HG02981 (cell line): Measurements from ENCODE around the gene TUT7.
"Not testable (repeated sequence)": the region's sequence is repeated elsewhere in the genome, so short reads cannot be mapped to it uniquely, and the experiment has no call there.

Source experiments
- ATAC-seq: cut with Tn5 transposase; IDR thresholded peaks from one replicate; pipeline ENCODE4 v1.9.1; 2021; ENCODE audit warnings: mild to moderate bottlenecking, moderate library complexity; ENCODE audit not compliant: unreplicated experiment

TUT7 gene

DNA sequence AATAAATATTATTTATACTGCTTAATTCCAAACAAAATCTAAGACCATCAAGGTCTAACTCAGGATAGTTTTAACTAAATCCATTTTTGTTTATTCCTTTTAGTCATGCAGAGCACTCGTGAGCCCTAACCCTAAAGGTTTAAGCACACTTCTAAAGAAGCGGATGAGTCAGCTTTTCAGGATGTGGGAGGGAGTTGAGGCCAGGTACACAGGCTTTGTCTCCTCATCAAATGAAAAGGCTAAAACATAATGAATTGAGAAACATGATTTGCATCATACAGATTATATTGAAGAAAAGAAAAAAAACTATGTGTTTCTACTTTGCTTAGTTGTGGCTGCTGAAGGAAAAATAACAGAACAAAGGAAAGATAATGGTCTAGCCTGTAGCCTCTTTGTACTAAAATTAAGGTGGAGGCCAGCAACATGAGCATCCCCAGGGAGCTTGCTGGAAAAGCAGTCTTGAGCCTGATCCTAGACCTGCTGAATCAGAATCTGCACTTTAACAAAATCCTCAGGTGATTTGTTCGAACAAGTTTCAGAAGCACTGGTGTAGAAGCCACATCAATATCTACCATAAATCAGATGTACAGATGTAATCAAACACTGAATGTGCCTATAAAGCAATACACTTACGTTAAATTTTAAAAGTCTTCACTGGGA, 50.8 kb downstream of the TUT7 start:
- ATAC-seq = no peak

DNA sequence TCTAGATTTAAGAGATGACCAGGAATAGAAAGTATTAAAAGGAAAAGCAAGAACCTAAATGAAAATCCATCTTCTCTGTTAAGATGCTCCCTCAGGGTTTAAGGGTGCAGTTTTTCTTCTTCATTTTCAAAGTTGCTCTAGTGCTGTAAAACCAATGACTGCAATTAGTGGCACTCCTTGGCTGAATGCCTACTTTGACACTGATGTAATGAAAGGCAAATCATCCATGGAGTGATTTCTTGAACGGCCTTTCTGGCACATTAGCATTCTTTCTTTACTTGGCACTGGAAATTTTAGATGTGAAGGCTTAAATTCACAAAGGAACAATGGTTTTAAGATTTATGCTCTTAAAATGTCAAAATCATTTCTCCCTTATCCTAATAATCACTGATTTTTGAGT, 52.5 kb downstream of the TUT7 start:
- no peak for ATAC-seq

GRCh38 chr9:86300701-86301100, 53.5 kb downstream of the TUT7 start:
- ATAC-seq = no peak

- no peak for ATAC-seq
Measured at GRCh38 chr9:86298873-86299272, 55.3 kb downstream of the TUT7 start.

- ATAC-seq = not testable (repeated sequence)
Measured at GRCh38 chr9:86290341-86290740, 63.9 kb downstream of the TUT7 start.

GRCh38 chr9:86288499-86289198, 65.6 kb downstream of the TUT7 start:
- ATAC-seq = no peak

DNA sequence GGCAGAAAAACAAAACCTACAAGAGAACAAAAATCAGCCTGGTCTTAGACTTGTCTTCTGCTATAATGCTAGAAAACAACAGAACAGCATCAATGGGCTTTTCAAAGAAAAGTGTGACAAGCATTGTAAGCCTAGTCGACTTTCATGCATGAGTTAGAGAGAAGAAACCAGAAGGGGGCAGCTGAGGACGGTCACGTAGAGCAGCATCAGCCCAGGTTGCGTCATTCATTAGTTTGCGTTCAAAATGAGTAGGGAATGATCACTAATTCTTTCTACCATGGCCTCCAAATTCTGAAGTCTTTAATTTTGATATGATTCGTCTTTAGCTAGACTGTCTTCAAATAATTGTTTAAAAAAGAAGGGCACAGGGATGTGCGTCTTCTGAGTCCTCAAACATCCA, 67.2 kb downstream of the TUT7 start:
- no peak for ATAC-seq

GRCh38 chr9:86286278-86286677, 67.9 kb downstream of the TUT7 start:
- ATAC-seq = no peak

DNA sequence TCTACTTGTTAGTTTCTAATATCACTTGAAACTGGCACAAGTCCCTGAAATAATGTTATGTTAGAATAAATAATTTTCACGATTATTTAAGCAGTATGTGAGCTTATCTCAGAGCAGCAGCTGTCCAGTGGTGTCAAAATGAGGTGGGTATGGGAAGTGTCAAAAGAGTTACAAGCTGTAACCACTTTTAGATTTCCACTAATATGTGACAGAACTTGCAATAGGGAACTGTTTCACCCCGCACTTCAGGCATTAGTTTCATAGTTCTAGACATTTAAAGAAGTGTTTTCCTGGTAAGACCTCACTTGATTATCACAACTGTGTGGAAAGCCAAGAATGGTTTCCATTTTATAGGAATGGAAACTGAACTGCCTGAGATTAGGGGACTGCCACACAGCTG, 68.9 kb downstream of the TUT7 start:
- ATAC-seq = no peak

GRCh38 chr9:86282979-86283535, 71.2 kb downstream of the TUT7 start:
- peak; percentile 9 for ATAC-seq

GRCh38 chr9:86282077-86282978, 71.9 kb downstream of the TUT7 start, which contains the start of gene ISCA1:
Gene ISCA1 (minus strand): TSS chr9:86282538. CDS start chr9:86282458, 80 bp downstream.
- peak; percentile 81 for ATAC-seq

DNA sequence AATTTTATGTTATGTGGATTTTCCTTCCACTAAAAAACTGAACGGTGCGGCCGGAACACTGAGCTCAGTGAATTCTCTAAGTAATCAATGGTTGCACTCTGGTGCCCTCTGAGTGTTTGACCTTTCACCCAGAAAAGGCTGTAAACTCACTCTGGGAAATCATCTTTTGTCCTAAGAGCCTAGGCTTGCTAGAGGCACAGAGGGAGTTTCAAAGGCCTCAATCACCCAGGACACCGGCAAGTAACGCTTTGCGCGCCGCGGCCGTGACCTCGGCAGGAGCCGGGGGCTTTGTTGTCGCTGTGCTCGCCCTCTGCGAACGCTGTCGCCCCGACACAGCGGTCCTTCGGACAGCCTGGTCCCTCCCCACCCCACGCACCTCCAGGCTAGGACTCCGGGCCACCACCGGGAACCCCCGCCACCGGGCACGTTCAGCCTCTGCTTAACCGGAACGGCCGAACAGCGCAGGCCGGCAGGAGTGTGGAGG, 72.6 kb downstream of the TUT7 start:
- peak; percentile 28 for ATAC-seq

- no peak for ATAC-seq
Measured at GRCh38 chr9:86280580-86280979, 73.6 kb downstream of the TUT7 start.

- ATAC-seq = no peak
Measured at GRCh38 chr9:86279839-86280238, 74.4 kb downstream of the TUT7 start.

DNA sequence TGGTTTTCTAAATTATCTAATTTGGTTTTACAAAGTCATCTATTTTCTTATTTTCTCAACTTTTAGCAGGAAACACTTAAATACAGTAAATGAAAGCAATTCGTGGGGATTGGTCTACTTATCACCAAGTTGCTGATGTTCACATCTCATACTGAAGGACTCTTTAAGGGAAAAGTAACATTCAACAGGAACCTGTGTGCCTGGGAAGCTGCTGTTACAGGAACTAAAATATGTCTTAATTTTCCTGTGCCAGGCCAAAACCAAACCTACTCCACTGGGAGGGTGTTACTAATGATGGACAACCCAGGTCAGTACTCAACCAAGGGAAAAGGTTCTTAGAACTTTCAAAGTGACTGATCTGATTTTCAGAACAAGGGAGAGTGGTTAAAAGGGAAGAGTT, 77.1 kb downstream of the TUT7 start:
- ATAC-seq = no peak

GRCh38 chr9:86275962-86276361, 78.2 kb downstream of the TUT7 start:
- no peak for ATAC-seq

GRCh38 chr9:86274821-86275643, 79.2 kb downstream of the TUT7 start:
- no peak for ATAC-seq

- no peak for ATAC-seq
Measured at GRCh38 chr9:86272221-86272620, 82.0 kb downstream of the TUT7 start.

DNA sequence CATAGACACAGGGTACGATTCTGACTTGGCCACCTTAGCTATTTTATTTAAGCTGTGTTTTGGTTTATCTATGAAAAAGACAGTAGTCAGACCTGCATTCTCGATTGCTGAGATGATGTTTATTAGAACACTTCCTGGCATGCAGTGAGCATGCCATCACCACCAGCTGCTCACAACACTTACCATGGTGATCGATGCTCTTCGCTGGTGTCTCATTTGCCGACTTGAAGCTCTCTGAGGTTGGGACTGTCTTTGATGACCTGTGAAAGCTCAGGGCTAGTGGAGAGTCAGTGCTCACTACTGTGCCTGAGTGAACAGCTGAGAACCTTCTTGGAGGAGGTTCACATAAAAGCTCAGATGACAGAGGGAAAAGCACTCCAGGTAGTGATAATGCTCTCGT, 90.3 kb downstream of the TUT7 start:
- no peak for ATAC-seq

DNA sequence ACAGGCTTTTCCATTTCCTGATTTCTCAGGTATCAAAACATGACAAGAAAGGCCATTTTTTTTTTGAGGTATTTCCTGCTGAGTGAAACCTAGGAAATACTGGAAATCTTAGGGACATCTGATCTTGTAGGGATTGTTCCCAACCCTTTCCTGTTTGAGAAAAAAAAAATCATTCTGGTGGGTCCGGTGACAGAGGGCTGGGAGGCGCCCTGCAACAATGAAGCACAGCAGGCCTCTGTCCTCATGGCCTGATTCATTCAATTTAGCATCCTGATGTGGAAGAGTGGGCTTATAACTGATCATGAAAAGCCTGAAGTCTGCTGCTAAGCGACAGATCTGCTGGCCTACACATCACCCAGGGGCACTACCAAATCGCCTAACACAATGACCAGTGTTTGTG, 91.7 kb downstream of the TUT7 start:
- ATAC-seq = no peak
